HG03457 (cell line): Measurements from ENCODE around the gene RHOXF2.
"Not testable (repeated sequence)": the region's sequence is repeated elsewhere in the genome, so short reads cannot be mapped to it uniquely, and the experiment has no call there.

ENCODE experiments used
- ATAC-seq: cut with Tn5 transposase; IDR thresholded peaks from one replicate; pipeline ENCODE4 v1.9.1; 2021; ENCODE audit warnings: moderate number of reproducible peaks; ENCODE audit not compliant: unreplicated experiment

RHOXF2 gene

GRCh38 chrX:120158313-120158712 lies at the start of gene RHOXF2:
RHOXF2 (plus strand) TSS chrX:120158613; CDS start chrX:120158751, 138 bp downstream.
- ATAC-seq = not testable (repeated sequence)

- no peak for ATAC-seq
These were observed 49.0 kb upstream of the RHOXF2 start for GRCh38 chrX:120109378-120109777.

- no peak for ATAC-seq
These were observed 46.8 kb upstream of the RHOXF2 start for GRCh38 chrX:120111611-120112010.

DNA sequence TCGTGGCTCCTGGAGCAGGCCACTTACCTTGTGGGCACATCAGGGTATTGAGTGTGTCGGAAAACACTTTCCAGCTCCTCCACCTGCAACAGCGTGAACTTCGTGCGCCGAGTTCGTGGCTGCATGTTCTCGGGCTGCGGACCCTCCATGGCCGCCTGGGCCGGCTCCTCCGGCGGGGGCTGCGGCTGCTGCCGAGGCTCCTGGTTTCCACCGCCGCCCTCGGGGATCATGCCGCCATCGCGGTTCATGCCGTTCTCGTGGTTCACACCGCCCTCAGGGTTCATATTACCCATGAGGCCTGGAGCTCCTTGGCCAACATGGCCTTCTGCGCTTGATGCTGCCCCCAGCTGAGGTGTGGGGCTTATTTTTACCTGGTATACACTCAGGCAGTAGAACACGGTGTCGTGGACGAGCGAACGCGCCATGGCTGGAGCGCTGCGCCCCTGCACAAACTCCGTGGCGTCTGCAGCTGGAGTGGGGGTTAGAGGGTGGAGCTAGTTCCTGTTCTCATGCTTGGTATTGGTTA lies 42.9 kb upstream of the RHOXF2 start, which contains the start of gene RHOXF1:
TSS of gene RHOXF1 (minus strand) at position 476 of the 526 bp plus-strand sequence. CDS start at position 425, 51 bp downstream.
- ATAC-seq = no peak

DNA sequence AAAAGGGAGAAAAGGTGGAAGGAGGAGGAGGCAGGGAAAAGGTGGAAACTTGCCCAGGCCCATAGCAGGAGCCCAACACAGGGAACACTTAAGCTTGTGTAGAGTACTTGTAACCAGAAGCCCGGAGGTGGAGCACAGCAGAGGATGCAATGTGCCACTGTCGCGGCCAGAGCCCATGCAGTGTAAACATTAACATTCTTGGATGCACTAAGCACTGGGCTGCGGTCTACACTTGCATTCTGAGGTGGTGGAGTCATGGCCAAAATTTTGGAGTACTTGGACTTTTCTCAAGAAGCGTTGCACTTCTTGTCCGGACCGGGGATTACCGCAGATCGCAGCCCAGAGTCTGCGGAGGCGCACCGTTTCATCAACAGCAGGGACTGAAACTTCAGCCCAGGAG lies 38.2 kb upstream of the RHOXF2 start:
- ATAC-seq = no peak

DNA sequence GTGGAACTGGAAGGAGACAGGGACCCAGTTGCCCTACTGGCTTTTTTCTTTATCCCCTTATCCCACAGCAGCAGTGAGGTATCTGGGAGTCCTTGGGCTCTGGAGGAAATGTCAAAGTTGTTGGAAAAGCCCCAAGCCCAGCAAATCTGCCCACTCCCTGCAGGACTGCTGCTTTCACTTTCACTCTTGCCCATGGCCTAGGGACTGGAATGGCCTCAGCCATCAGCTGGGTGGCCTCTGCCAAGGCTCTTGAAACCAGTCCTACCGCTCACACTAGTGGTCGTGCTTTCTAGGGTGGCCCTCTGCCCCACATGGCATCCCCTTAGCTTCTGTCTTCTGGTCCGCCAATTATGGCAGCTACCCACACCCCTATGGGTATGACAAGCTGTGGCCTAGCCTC lies 33.0 kb upstream of the RHOXF2 start:
- no peak for ATAC-seq

GRCh38 chrX:120128306-120128846 lies 30.0 kb upstream of the RHOXF2 start:
- ATAC-seq = not testable (repeated sequence)

- ATAC-seq = no peak
These were observed 22.3 kb upstream of the RHOXF2 start for GRCh38 chrX:120136128-120136527.

DNA sequence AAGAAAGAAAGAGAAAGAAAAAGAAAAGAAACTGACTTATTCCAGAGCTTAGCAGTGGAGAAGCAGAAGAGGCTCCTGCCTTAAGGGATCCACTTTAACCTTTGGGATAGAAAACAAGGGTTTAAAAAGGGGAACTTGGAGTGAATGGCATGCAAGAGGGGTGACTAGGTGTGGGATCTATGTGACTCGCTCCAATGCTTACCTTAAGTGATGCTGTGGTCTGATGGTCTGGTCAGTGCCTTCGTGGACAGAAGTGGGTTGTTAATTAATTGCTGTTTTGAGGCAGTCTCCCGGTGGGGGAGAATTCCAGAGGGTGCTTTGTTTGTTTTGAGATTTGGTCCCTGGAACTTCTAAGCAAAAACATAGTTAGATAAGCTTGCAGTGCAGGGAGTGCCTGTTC lies 21.6 kb upstream of the RHOXF2 start:
- ATAC-seq = no peak

DNA sequence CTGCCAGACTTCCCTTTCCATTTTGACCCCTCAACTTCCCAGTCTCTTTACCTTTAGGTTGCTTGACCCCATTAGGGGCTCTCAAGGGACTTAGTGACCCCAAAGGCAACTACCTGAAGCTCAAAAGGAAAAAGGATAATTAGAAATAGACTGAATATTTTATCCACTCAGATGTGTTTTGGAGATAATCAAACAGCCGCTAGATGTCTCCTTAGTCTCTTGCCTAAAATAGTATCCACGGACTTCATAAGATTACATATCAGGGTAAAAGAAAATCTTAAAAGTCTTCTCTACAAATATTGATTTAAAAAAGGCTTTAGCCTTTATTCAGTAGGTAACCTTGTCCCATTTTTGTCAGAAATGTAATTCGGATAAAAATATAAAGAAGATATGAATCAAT lies 21.0 kb upstream of the RHOXF2 start:
- ATAC-seq = no peak

DNA sequence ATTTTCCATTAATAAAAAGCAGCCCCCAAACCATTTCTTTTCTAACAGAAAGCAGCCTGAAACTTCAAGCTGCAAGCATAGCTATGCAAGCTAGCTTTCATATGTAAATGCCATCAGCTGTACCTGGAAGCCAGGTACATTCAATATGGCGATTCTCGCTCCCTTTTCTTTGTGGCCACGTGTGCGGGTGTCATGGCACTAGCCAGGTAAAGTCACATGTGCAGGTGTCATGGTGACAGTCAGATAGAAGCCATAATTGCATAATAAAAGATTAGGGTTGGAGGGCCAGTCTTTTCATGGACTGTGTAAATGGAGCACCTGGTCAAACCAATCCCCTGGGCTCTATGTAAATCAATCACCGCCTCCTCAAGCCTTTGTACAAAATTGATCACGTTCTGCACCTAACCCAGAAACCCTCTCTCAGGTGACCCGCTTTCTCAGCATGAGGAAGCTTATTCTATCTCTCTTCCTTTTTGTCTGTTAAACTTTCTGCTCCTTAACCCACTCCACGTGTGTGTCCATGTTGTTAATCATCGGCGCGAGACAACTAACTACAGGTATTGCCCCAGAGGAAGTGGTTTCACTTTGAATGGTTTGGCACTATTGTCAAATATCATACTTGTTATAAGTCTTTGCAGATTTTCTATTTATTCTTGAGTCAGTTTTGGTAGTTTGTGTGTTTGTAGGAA lies 18.0 kb upstream of the RHOXF2 start:
- ATAC-seq = no peak

- no peak for ATAC-seq
These were observed 14.1 kb upstream of the RHOXF2 start for GRCh38 chrX:120144178-120144844.

GRCh38 chrX:120145295-120145925 lies 13.0 kb upstream of the RHOXF2 start:
- ATAC-seq = no peak

DNA sequence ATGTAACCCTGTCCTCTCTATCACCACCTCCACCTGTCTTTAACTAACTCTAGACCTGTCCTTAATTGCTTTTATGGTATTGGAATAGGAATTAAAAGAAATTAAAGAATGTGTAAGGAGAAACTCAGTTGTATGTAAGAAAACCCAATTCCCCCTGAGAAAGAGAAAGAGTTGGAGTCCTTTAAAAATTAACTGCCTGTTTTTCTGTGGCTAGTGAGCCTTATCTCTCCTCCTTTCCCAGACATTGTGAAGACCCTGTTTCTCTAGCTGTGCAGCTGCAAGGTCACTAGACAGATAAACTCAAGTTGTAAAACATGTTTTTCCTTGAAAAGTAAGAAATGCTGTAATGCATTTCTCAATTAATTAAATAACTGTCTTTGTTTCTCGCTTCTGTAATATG lies 12.1 kb upstream of the RHOXF2 start:
- not testable (repeated sequence) for ATAC-seq

DNA sequence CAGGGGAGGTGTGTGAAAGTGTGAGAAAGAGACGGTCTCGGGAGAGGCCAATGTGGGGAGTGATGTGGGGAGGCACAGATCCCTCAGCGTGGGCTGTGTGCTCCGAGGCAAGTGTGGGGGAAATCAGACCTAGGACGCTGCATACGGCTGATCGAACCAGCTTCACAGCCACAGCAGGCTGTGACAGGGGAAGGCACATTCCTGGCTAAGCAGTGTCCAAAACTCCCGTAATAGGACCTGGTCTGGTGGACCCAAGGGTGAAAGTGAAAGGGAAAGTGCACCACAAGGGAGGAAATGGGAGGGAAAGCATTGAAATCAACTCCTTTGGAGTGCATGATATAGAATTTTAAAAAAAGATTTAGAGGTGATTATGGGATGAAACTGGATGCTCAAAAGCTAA lies 10.9 kb upstream of the RHOXF2 start:
- ATAC-seq = no peak

DNA sequence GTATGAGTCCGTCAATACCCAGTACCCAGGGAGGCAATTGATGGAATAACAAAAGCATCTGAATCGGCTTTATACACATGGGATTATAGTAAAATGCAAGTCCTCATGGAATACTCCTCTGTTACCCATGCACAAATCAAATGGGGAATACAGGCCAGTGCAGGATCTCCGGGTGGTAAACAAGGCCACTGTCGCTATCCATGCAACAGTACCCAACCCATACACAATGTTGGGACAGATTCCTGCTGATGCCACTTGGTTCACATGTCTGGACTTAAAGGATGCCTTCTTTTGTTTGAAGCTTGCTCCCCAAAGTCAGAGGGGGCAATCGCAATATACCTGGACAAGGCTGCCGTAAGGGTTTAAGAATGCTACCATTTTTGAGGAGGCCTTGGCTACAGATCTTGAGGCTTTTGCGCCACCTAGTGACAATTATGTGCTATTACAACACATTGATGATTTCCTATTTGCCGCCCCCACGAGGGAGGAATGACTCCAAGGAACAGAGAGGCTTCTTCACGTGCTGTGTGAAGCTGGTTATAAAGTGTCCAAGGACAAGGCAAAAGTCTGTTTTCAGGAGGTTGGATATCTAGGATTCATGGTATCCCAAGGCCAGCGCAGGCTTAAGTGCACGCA lies 8.2 kb upstream of the RHOXF2 start:
- ATAC-seq = not testable (repeated sequence)

- not testable (repeated sequence) for ATAC-seq
These were observed 673 bp downstream of the RHOXF2 start for GRCh38 chrX:120159086-120159485.

DNA sequence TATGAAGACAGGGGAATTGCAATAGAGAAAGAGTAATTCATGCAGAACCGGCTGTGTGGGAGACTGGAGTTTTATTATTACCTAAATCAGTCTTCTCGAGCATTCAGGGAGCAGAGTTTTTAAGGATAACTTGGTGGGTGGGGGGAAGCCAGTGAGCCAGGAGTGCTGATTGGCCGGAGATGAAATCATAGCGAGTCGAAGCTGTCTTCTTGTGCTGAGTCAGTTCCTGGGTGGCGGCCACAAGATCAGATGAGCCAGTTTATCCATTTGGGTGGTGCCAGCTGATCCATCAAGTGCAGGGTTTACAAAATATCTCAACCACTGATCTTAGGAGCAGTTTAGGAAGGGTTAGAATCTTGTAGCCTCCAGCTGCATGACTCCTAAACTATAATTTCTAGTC lies 34.8 kb downstream of the RHOXF2 start:
- not testable (repeated sequence) for ATAC-seq

DNA sequence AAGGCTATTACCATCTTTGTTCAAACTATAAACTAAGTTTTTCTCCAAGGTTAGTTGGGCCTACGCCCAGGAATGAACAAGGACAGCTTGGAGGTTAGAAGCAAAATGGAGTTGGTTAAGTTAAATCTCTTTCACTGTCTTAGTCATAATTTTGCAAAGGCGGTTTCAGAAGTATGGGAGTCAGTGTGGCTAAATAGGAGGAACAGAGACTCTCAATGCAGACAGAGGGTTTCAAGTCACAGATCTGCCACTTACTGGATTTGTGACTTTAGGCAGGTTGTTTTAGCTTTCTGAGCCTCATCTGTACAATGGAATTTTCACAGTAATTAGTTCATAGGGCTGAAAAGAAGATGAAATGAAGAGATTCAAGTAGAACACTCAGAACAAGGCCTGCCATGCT lies 35.3 kb downstream of the RHOXF2 start:
- ATAC-seq = not testable (repeated sequence)

DNA sequence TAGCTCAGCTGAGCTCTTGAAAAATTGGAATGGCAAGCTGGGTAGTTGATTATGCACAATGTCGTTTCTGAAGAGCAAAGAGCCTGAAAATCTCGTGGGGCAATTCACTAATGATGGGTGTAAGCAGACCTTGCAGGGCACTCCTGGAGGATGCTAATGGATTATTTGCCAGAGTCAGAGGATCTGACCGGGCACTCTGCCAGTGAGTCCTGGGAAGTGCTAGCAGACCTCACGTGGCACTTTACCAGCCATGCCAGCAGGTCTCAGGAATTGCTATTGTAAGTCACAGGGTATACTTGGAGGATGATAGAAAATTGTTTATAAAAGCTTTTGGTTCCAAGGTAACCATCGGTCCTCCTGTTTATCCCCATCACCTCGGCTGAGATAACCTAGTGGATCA lies 37.4 kb downstream of the RHOXF2 start:
- not testable (repeated sequence) for ATAC-seq
